ENCODE data around the gene ROM1. TPM values are rescaled to one million over a fixed set of nuclear protein-coding genes. Genes with fewer than 3 reads are reported as not detected.
A peak's percentile ranks its signal among the peaks of the same experiment; 100 is the strongest.

ROM1 gene
- total RNA-seq, 1 experiment from 2014 or later: 1.3 TPM

- Mint-ChIP-seq H3K36me3 (ENCODE audit: insufficient read depth, unreplicated experiment) (peaks cover 72% of the 10 kb centered on the region), H3K27me3 (ENCODE audit: insufficient read depth, unreplicated experiment) (no peaks in the 10 kb centered on the region), H3K4me1 (ENCODE audit: low read depth, unreplicated experiment) (peaks cover 51% of the 10 kb centered on the region), H3K9me3 (ENCODE audit: unreplicated experiment) (no peaks in the 10 kb centered on the region), H3K4me3 (ENCODE audit: unreplicated experiment) (peak overlapping the region; percentile 88), H3K27ac (ENCODE audit: unreplicated experiment) (peak overlapping the region; percentile 89)
- peak; percentile 67 to 69 for DNase-seq
- no peaks in the 10 kb centered on the region for H3K9me3 ChIP-seq
- ChIA-PET CTCF (interaction anchor here (0.5 to 0.8 kb wide), 2 partner anchors 8 to 61 kb away, joined by 3 to 4 read pairs; no protein-coding TSS in a partner anchor), POLR2A (interaction anchor here (0.9 to 1.6 kb wide), 3 partner anchors 11 to 62 kb away, joined by 5 to 10 read pairs (median 7); partner anchors contain the start of genes B3GAT3, C11orf98, CSKMT and TUT1)
- no peaks in the 10 kb centered on the region for H3K27me3 ChIP-seq (replicated peaks; ENCODE audit: control insufficient read depth, insufficient read depth, low read length)
- H3K4me3 ChIP-seq (ENCODE audit: low read depth, low read length): peak overlapping the region; percentile 73
- 0 out of 2 replicates have a peak, but pooled peaks cover 1% of the 10 kb centered on the region for H3K36me3 ChIP-seq (ENCODE audit: control insufficient read depth, insufficient read depth, low read length)
- TF ChIP-seq CTCF (IDR thresholded peaks at IDR 0.05; ENCODE audit: insufficient read depth in 1 of 2, low read depth in 1 of 2, low read length in 1 of 2, severe bottlenecking in 1 of 2, unreplicated experiment in 1 of 2): no peak
- H3K4me1 ChIP-seq: peaks cover 35% of the 10 kb centered on the region
- intact Hi-C loops (cut with micrococcal nuclease; ENCODE audit: unreplicated experiment): loop anchor here (2.0 kb wide), 1 partner anchor 42 kb away; no protein-coding TSS in a partner anchor
- BruUV-seq (replicated peaks): no TSS peak
Measured at GRCh38 chr11:62603072-62603408, 10.0 kb upstream of the ROM1 start.

- ChIA-PET POLR2A (interaction anchor here (0.6 to 1.6 kb wide), 4 partner anchors 12 to 123 kb away, joined by 5 to 10 read pairs (median 6); partner anchors contain the start of genes C11orf98, CSKMT and TUT1), CTCF (interaction anchor here (0.8 to 0.9 kb wide), 2 partner anchors 8 to 12 kb away, joined by 3 to 4 read pairs; partner anchors contain the start of gene TUT1)
Measured at GRCh38 chr11:62603776-62604299, 9.2 kb upstream of the ROM1 start.

More at GRCh38 chr11:62603776-62604299, 9.2 kb upstream of the ROM1 start:
- peaks cover 54% of the 10 kb centered on the region for H3K4me1 Mint-ChIP-seq (ENCODE audit: low read depth, unreplicated experiment)
- Histone ChIP-seq H3K9me3 (no peaks in the 10 kb centered on the region), H3K36me3 (ENCODE audit: control insufficient read depth, insufficient read depth, low read length) (0 out of 2 replicates have a peak, but pooled peaks cover 1% of the 10 kb centered on the region), H3K27me3 (replicated peaks; ENCODE audit: control insufficient read depth, insufficient read depth, low read length) (no peaks in the 10 kb centered on the region), H3K4me1 (peaks cover 34% of the 10 kb centered on the region), H3K4me3 (ENCODE audit: low read depth, low read length) (no peak overlapping the region)
- H3K36me3 Mint-ChIP-seq (ENCODE audit: insufficient read depth, unreplicated experiment): peaks cover 64% of the 10 kb centered on the region
- no TSS peak for BruUV-seq (replicated peaks)
- no peak for TF ChIP-seq CTCF (IDR thresholded peaks at IDR 0.05; ENCODE audit: insufficient read depth in 1 of 2, low read depth in 1 of 2, low read length in 1 of 2, severe bottlenecking in 1 of 2, unreplicated experiment in 1 of 2)
- DNase-seq: no peak
- H3K27me3 Mint-ChIP-seq (ENCODE audit: insufficient read depth, unreplicated experiment): no peaks in the 10 kb centered on the region
- intact Hi-C loops (cut with micrococcal nuclease; ENCODE audit: unreplicated experiment): loop anchor here (2.0 kb wide), 1 partner anchor 43 kb away; no protein-coding TSS in a partner anchor
- H3K9me3 Mint-ChIP-seq (ENCODE audit: unreplicated experiment): no peaks in the 10 kb centered on the region
- peak overlapping the region; percentile 89 for H3K27ac Mint-ChIP-seq (ENCODE audit: unreplicated experiment)
- H3K4me3 Mint-ChIP-seq (ENCODE audit: unreplicated experiment): peak overlapping the region; percentile 88

All from Caco-2 (cell line).